ENCODE data around the gene DHPS.

DNA sequence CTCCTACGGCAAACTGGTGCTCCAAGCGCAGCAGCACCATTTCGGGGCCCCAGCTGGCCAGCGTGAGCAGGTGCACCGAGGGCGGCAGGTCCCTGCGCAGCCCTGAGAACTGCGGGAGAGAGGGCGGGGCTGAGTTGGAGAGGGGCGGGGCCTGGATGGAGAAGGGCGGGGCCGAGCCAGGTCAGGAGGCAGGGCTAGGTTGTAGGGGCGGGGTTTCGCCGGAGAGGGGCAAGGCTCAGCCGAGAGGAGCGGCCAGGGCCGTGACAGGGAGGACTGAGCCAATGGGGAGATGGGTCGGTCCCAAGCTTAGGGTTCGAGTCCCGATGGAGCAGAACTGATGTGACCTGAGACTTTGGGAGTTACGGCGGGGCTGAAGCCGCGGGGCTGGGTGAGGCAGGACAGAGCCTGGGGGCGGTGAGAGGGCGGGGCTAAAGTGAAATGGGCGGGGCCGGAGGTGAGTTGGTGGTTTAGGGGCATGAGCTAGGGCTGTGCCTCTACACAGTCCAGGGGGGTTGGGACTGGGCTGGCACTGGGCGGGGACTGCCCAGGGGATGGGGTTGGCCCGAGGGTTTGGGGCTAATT lies 34.1 kb downstream of the DHPS start:
- TF ChIP-seq GATA2 (IDR thresholded peaks at IDR 0.05; ENCODE audit: low read depth, low read length) (no peak), GATA3 (IDR thresholded peaks at IDR 0.05; ENCODE audit: low read depth, low read length) (no peak)

Measured in SH-SY5Y (cell line).